ENCODE data around the gene PIK3CD. TPM values are rescaled to one million over a fixed set of nuclear protein-coding genes. Genes with fewer than 3 reads are reported as not detected.
"Not testable (repeated sequence)": the region's sequence is repeated elsewhere in the genome, so short reads cannot be mapped to it uniquely, and the experiment has no call there.

The PIK3CD gene
- total RNA-seq, 1 experiment from 2014 or later = 0.77 TPM

DNA sequence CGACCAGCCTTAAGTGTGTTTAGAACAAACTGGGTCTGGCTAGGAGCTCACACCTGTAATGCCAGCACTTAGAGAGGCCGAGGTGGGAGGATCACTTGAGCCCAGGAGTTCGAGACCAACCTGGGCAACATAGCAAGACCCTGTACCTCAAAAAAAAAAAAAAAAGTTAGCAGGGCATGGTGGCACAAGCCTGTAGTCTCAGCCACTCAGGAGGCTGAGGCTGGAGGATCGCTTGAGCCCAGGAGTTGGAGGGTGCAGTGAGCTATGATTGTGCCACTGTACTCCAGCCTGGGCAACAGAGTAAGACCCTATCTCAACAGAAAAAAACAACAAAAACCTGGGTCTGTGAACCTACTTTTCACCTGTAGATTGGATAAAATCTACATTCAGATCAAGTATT lies 54.6 kb downstream of the PIK3CD start:
- TF ChIP-seq, protein P1, sequence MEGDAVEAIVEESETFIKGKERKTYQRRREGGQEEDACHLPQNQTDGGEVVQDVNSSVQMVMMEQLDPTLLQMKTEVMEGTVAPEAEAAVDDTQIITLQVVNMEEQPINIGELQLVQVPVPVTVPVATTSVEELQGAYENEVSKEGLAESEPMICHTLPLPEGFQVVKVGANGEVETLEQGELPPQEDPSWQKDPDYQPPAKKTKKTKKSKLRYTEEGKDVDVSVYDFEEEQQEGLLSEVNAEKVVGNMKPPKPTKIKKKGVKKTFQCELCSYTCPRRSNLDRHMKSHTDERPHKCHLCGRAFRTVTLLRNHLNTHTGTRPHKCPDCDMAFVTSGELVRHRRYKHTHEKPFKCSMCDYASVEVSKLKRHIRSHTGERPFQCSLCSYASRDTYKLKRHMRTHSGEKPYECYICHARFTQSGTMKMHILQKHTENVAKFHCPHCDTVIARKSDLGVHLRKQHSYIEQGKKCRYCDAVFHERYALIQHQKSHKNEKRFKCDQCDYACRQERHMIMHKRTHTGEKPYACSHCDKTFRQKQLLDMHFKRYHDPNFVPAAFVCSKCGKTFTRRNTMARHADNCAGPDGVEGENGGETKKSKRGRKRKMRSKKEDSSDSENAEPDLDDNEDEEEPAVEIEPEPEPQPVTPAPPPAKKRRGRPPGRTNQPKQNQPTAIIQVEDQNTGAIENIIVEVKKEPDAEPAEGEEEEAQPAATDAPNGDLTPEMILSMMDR (IDR thresholded peaks at IDR 0.05; ENCODE audit: insufficient read depth in 1 of 2, low read depth in 1 of 2, low read length in 1 of 2, severe bottlenecking in 1 of 2, unreplicated experiment in 1 of 2) = no peak
- no peak overlapping the region for H3K27ac Mint-ChIP-seq (ENCODE audit: unreplicated experiment)
- Histone ChIP-seq H3K4me1 (no peaks in the 10 kb centered on the region), H3K4me3 (ENCODE audit: low read depth, low read length) (no peak overlapping the region), H3K36me3 (ENCODE audit: control insufficient read depth, insufficient read depth, low read length) (no peaks in the 10 kb centered on the region), H3K9me3 (no peaks in the 10 kb centered on the region), H3K27me3 (replicated peaks; ENCODE audit: control insufficient read depth, insufficient read depth, low read length) (no peaks in the 10 kb centered on the region)
- ChIA-PET CTCF (no interaction called here), POLR2A (no interaction called here)
- no peak overlapping the region for H3K4me3 Mint-ChIP-seq (ENCODE audit: unreplicated experiment)
- H3K36me3 Mint-ChIP-seq (ENCODE audit: insufficient read depth, unreplicated experiment) = no peaks in the 10 kb centered on the region
- intact Hi-C loops (cut with micrococcal nuclease; ENCODE audit: unreplicated experiment) = no loop called here
- peaks cover 8% of the 10 kb centered on the region for H3K9me3 Mint-ChIP-seq (ENCODE audit: unreplicated experiment)
- BruUV-seq (replicated peaks) = no TSS peak
- DNase-seq = no peak
- no peaks in the 10 kb centered on the region for H3K27me3 Mint-ChIP-seq (ENCODE audit: insufficient read depth, unreplicated experiment)
- H3K4me1 Mint-ChIP-seq (ENCODE audit: low read depth, unreplicated experiment) = no peaks in the 10 kb centered on the region

DNA sequence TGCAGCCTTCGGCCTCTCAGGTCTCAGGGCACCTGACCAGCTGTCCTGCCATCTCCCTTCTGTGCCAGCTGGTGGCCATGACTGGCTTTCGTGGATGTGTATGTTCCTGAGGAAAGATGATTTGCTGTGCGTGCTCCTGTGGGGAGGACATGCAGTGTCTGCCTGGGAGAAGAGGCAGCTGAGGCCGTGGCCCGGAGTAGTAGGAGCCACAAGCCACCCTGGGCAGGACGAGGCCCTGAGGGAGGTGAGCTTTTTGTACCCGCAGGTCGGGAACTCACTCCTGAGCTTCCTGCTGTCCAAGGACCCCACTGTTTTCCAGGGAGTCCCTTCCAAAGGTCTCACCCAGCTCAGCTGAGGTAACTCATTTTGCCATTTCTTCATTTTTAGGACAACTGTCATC lies 58.5 kb downstream of the PIK3CD start:
- Mint-ChIP-seq H3K9me3 (ENCODE audit: unreplicated experiment) (no peaks in the 10 kb centered on the region), H3K4me3 (ENCODE audit: unreplicated experiment) (no peak overlapping the region), H3K27ac (ENCODE audit: unreplicated experiment) (no peak overlapping the region), H3K36me3 (ENCODE audit: insufficient read depth, unreplicated experiment) (no peaks in the 10 kb centered on the region), H3K27me3 (ENCODE audit: insufficient read depth, unreplicated experiment) (no peaks in the 10 kb centered on the region), H3K4me1 (ENCODE audit: low read depth, unreplicated experiment) (no peaks in the 10 kb centered on the region)
- TF ChIP-seq, protein P1 (IDR thresholded peaks at IDR 0.05; ENCODE audit: insufficient read depth in 1 of 2, low read depth in 1 of 2, low read length in 1 of 2, severe bottlenecking in 1 of 2, unreplicated experiment in 1 of 2) = no peak
- no TSS peak for BruUV-seq (replicated peaks)
- Histone ChIP-seq H3K4me3 (ENCODE audit: low read depth, low read length) (no peak overlapping the region), H3K36me3 (ENCODE audit: control insufficient read depth, insufficient read depth, low read length) (no peaks in the 10 kb centered on the region), H3K9me3 (no peaks in the 10 kb centered on the region), H3K4me1 (no peaks in the 10 kb centered on the region), H3K27me3 (replicated peaks; ENCODE audit: control insufficient read depth, insufficient read depth, low read length) (no peaks in the 10 kb centered on the region)
- intact Hi-C loops (cut with micrococcal nuclease; ENCODE audit: unreplicated experiment) = no loop called here
- DNase-seq = no peak
- POLR2A ChIA-PET = no interaction called here
- CTCF ChIA-PET = no interaction called here

DNA sequence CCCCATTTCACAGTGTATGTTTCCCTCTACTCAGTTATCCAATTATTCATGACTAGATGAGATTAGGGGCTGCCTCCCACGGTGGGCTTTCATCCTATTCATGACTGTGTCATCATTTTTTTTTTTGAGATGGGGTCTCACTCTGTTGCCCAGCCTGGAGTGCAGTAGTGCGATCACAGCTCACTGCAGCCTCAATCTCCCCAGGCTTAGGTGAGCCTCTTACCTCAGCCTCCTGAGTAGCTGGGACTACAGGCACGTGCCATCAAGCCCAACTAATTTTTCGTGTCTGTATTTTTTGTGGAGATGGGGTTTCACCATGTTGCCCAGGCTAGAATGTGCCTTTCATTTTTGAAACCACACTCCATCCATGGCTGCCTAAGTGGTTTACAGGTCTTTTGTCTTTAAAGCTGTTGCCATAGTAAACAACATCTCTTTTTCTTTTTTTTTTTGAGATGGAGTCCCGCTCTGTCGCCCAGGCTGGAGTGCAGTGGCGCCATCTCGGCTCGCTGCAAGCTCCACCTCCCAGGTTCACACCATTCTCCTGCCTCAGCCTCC lies 60.0 kb downstream of the PIK3CD start:
- DNase-seq = no peak
- TF ChIP-seq, protein P1 (IDR thresholded peaks at IDR 0.05; ENCODE audit: insufficient read depth in 1 of 2, low read depth in 1 of 2, low read length in 1 of 2, severe bottlenecking in 1 of 2, unreplicated experiment in 1 of 2) = no peak
- Histone ChIP-seq H3K4me1 (no peaks in the 10 kb centered on the region), H3K4me3 (ENCODE audit: low read depth, low read length) (no peak overlapping the region), H3K9me3 (no peaks in the 10 kb centered on the region), H3K36me3 (ENCODE audit: control insufficient read depth, insufficient read depth, low read length) (no peaks in the 10 kb centered on the region), H3K27me3 (replicated peaks; ENCODE audit: control insufficient read depth, insufficient read depth, low read length) (no peaks in the 10 kb centered on the region)
- BruUV-seq (replicated peaks) = no TSS peak
- no peak overlapping the region for H3K4me3 Mint-ChIP-seq (ENCODE audit: unreplicated experiment)
- no peak overlapping the region for H3K27ac Mint-ChIP-seq (ENCODE audit: unreplicated experiment)
- intact Hi-C loops (cut with micrococcal nuclease; ENCODE audit: unreplicated experiment) = no loop called here
- CTCF ChIA-PET = no interaction called here
- no peaks in the 10 kb centered on the region for H3K9me3 Mint-ChIP-seq (ENCODE audit: unreplicated experiment)
- H3K27me3 Mint-ChIP-seq (ENCODE audit: insufficient read depth, unreplicated experiment) = no peaks in the 10 kb centered on the region
- no peaks in the 10 kb centered on the region for H3K4me1 Mint-ChIP-seq (ENCODE audit: low read depth, unreplicated experiment)
- POLR2A ChIA-PET = no interaction called here
- no peaks in the 10 kb centered on the region for H3K36me3 Mint-ChIP-seq (ENCODE audit: insufficient read depth, unreplicated experiment)

DNA sequence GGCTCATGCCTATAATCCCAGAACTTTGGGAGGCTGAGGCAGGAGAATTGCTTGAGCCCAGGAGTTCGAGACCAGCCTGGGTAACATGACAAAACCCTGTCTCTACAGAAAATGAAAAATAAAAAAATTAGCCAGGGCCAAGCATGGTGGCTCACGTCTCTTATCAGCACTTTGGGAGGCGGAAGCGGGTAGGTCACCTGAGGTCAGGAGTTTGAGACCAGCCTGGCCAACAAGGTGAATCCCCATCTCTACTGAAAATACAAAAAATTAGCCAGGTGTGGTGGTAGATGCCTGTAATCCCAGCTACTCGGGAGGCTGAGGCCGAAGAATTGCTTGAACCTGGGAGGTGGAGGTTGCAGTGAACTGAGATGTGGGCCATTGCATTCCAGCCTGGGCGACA lies 61.2 kb downstream of the PIK3CD start:
- H3K4me1 Mint-ChIP-seq (ENCODE audit: low read depth, unreplicated experiment); H3K4me3 Mint-ChIP-seq (ENCODE audit: unreplicated experiment); H3K36me3 ChIP-seq (ENCODE audit: control insufficient read depth, insufficient read depth, low read length); H3K27ac Mint-ChIP-seq (ENCODE audit: unreplicated experiment); H3K4me1 ChIP-seq; H3K4me3 ChIP-seq (ENCODE audit: low read depth, low read length); H3K27me3 ChIP-seq (replicated peaks; ENCODE audit: control insufficient read depth, insufficient read depth, low read length); H3K9me3 ChIP-seq; DNase-seq; H3K36me3 Mint-ChIP-seq (ENCODE audit: insufficient read depth, unreplicated experiment); POLR2A ChIA-PET; BruUV-seq (replicated peaks); intact Hi-C loops (cut with micrococcal nuclease; ENCODE audit: unreplicated experiment); CTCF ChIA-PET; H3K27me3 Mint-ChIP-seq (ENCODE audit: insufficient read depth, unreplicated experiment); H3K9me3 Mint-ChIP-seq (ENCODE audit: unreplicated experiment): not testable (repeated sequence)
